T1000 (cell line): ENCODE results near the gene OLFM3.

Experiments used
- DNase-seq: peaks from one replicate; lab custom pipeline; 2025; ENCODE audit warnings: mixed read lengths; lab: John Stamatoyannopoulos, UW

The OLFM3 gene

DNA sequence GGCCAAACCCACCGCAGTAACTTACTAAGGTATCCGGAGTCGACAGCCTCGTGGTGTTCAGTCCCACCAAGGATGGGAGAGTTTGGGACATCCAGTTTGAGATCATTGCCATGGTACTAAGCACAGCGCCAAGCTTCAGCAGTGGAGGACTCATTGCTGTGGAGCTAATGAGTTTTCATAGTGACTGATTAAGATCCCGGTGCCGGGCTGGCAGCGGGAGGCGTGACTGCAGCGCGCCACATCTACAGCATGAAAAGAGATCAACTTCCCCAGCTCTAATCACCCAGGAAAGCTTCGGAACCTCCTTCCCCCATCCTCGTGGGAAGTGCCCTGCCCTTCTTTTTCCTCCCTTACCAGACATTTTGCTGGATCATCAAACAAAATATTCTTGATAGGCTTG is 149.9 kb downstream of the OLFM3 start:
- DNase-seq, result no peak

- DNase-seq, result no peak
Measured at GRCh38 chr1:101843160-101843559, 153.6 kb downstream of the OLFM3 start.

- no peak for DNase-seq
Measured at GRCh38 chr1:101841824-101842223, 154.9 kb downstream of the OLFM3 start.

- no peak for DNase-seq
Measured at GRCh38 chr1:101835988-101836387, 160.7 kb downstream of the OLFM3 start.

DNA sequence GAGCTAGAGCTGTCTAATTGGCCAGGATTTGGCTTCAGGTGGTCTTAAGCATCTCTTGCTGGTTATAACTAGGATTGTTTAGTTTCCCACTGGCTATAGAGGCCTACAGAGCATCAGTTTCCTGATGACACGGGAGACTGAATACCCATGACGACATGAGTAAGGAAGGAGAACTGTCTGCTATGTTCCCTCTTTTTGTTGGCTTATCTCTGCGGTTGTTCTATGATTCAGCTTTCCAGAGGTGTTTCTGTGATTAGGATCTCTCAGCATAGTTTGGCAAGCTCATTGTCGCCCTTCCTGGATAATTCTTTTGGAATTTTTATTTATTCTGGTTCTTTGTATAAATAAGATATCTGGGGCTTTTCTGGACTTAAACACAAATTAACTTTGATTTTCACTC is 163.4 kb downstream of the OLFM3 start:
- no peak for DNase-seq

- DNase-seq, result no peak
Measured at GRCh38 chr1:101826416-101826815, 170.3 kb downstream of the OLFM3 start.

DNA sequence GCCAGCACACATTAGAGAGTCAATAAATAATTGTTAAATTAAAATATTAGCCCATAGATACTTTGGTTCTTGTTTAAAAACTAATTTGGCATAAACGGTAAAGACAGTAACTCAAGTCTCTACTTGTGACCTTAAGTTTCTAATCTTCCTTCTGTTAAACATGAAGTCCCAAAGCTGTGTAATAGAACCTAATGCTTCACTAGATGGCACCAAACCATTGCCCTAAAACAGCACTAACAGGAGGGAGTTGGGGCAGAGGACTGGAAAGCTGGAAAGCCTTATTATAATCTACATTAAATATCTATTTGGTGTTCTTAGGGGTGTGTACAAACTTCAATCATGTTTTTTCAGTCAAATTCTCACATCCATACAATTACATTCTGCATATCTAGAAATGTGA is 176.7 kb downstream of the OLFM3 start:
- DNase-seq, result no peak

- no peak for DNase-seq
Measured at GRCh38 chr1:101816262-101816661, 180.5 kb downstream of the OLFM3 start.

DNA sequence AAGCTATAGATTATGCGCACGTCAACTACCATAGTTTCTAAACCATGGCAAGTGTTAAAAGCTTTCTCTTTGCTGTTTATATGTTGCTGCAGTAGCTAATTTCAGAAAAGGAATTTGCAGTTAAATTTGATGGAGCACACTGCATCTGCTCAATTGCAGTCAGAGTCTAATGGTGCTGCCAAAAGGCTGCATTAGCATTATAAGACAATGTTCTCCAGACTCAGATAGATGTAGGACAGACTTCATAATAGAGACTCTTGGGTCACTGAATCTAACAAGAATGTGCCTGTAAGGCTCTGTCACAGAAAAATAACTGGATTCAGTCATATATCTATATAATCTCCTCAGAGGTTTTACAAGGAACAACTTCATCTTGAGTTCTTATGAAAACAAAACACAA is 198.3 kb downstream of the OLFM3 start:
- DNase-seq, result no peak

GRCh38 chr1:101797722-101798121 is 199.0 kb downstream of the OLFM3 start:
- DNase-seq, result no peak

- DNase-seq, result no peak
Measured at GRCh38 chr1:101781201-101781831, 215.4 kb downstream of the OLFM3 start.

DNA sequence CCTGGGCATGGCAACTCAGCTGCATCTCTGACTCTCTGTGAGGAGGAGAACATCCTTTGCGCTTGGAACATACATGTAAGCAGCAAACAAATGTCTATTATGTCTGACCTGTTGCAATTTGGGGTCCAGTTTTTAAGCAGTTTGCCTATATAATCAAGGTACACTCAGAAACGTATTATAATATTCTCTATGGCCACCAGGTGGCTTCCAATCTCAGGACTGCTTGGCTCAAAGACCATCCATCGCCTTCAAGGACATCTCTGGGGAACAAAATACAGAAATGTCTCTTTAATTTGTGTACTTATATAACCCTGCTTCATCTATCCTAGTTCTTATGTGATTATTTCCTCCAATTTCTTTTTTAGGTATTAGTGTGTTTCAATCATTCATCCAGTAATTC is 227.2 kb downstream of the OLFM3 start:
- no peak for DNase-seq

DNA sequence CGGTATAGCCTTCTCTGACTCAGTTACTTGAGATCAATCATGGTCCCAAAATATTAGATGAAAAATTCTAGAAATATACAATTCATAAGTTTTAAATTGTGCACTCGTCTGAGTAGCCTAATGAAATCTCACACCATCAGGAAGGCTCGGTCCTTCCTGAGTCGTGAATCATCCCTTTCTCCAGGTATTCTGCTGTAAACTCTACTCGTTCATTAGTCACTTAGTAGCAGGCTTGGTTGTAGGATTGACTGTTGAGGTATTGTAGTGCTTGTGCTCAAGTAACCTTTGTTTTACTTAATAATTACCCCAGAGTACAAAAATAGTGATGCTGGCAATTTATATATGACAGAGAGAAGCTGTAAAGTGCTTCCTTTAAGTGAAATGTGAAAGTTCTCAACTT is 238.7 kb downstream of the OLFM3 start:
- DNase-seq, result no peak

DNA sequence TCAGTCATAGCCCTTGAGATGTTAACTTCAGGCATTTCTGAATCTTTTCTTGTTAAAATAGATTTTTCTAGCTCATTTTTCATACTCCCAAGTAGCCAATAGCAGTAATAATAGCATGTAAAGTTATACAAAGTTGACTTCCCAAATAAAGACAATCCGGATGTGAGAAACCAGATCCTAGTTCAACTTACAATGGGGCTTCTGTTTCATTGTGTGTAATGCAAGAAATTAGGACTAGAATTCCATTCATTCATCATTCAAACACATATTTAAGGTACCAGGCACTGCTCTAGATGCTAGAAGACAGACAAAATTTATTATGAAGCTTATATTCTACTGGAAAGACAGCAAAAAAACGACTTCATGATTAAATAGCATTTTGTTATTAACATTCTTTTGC is 240.3 kb downstream of the OLFM3 start:
- DNase-seq, result no peak
